DMS79 treated with DMSO at 0.1 percent for 48 hours (cell line): Measurements from ENCODE around the gene TAB2.

Experiments
- DNase-seq: peaks from one replicate; lab custom pipeline; 2025; lab: John Stamatoyannopoulos, UW

TAB2 gene

GRCh38 chr6:149414821-149415220 lies 97.3 kb downstream of the TAB2 start:
- no peak for DNase-seq

- no peak for DNase-seq
Observed at GRCh38 chr6:149419696-149420404, 102.3 kb downstream of the TAB2 start.

- DNase-seq = no peak
Observed at GRCh38 chr6:149421132-149421531, 103.6 kb downstream of the TAB2 start.

GRCh38 chr6:149422581-149422980 lies 105.1 kb downstream of the TAB2 start:
- no peak for DNase-seq

GRCh38 chr6:149423964-149424440 lies 106.5 kb downstream of the TAB2 start:
- DNase-seq = no peak

- no peak for DNase-seq
Observed at GRCh38 chr6:149425224-149425623, 107.7 kb downstream of the TAB2 start.

GRCh38 chr6:149425754-149426153 lies 108.2 kb downstream of the TAB2 start:
- DNase-seq = no peak

GRCh38 chr6:149428606-149429005 lies 111.1 kb downstream of the TAB2 start:
- no peak for DNase-seq

GRCh38 chr6:149429427-149430360 lies 112.2 kb downstream of the TAB2 start:
- DNase-seq = no peak

- peak; percentile 79 for DNase-seq
Observed at GRCh38 chr6:149431905-149432775, 114.6 kb downstream of the TAB2 start.

GRCh38 chr6:149433405-149433804 lies 115.9 kb downstream of the TAB2 start:
- no peak for DNase-seq

GRCh38 chr6:149433881-149434280 lies 116.4 kb downstream of the TAB2 start:
- DNase-seq = no peak

GRCh38 chr6:149435919-149436586 lies 118.5 kb downstream of the TAB2 start:
- no peak for DNase-seq

- DNase-seq = no peak
Observed at GRCh38 chr6:149436647-149437046, 119.1 kb downstream of the TAB2 start.

- no peak for DNase-seq
Observed at GRCh38 chr6:149437212-149437611, 119.7 kb downstream of the TAB2 start.

GRCh38 chr6:149438855-149439254 lies 121.3 kb downstream of the TAB2 start:
- DNase-seq = no peak

- DNase-seq = no peak
Observed at GRCh38 chr6:149439626-149440025, 122.1 kb downstream of the TAB2 start.

- DNase-seq = no peak
Observed at GRCh38 chr6:149440735-149441671, 123.5 kb downstream of the TAB2 start.

- DNase-seq = no peak
Observed at GRCh38 chr6:149441740-149442139, 124.2 kb downstream of the TAB2 start.

- no peak for DNase-seq
Observed at GRCh38 chr6:149443411-149444181, 126.1 kb downstream of the TAB2 start.
